Lung (tissue), 12 donors: ENCODE measurements around the gene TMEM135. TPM values are rescaled to one million over a fixed set of nuclear protein-coding genes. Genes with fewer than 3 reads are reported as not detected.
A peak's percentile ranks its signal among the peaks of the same experiment; 100 is the strongest.

Experiments used
- ATAC-seq: fragments of 200-7000 bp; cut with Tn5 transposase; one replicate; pipeline ENCODE4 v1.9.1; 2020; ENCODE audit warnings: moderate number of reproducible peaks; ENCODE audit not compliant: insufficient read depth, low FRiP score
- DNase-seq, 3 donors: peaks; one replicate each; pipeline ENCODE4 v3.0.0-alpha.2; 2013 to 2017
- H3K27ac ChIP-seq, 2 donors: one replicate each; pipeline ENCODE4 v1.5.1; 2013; ENCODE audit warnings: mild to moderate bottlenecking in 2 of 2, moderate library complexity in 2 of 2, control low read depth in 1 of 2, inconsistent platforms in 1 of 2, low read depth in 1 of 2, low read length in 1 of 2
- H3K27me3 ChIP-seq, 3 donors: one replicate each; pipeline ENCODE4 v1.5.1; 2013; ENCODE audit warnings: low read length in 2 of 3; ENCODE audit not compliant: control insufficient read depth in 3 of 3, insufficient read depth in 3 of 3
- H3K36me3 ChIP-seq, 4 donors: one replicate each; pipeline ENCODE4 v1.5.1; 2013; ENCODE audit warnings: low read length in 4 of 4, mild to moderate bottlenecking in 1 of 4, moderate library complexity in 1 of 4; ENCODE audit not compliant: control insufficient read depth in 4 of 4, insufficient read depth in 4 of 4
- H3K4me1 ChIP-seq, 5 donors: one replicate each; pipeline ENCODE4 v1.5.1; 2013; ENCODE audit warnings: low read length in 5 of 5, mild to moderate bottlenecking in 2 of 5, moderate library complexity in 1 of 5; ENCODE audit not compliant: control insufficient read depth in 5 of 5, insufficient read depth in 5 of 5
- H3K4me3 ChIP-seq: one replicate; pipeline ENCODE4 v1.5.1; 2013; ENCODE audit warnings: mild to moderate bottlenecking, control low read depth, moderate library complexity
- H3K9ac ChIP-seq, 2 donors: one replicate each; pipeline ENCODE4 v1.5.1; 2013; ENCODE audit warnings: low read length in 2 of 2, control low read depth in 1 of 2; ENCODE audit not compliant: insufficient read depth in 1 of 2
- H3K9me3 ChIP-seq, 4 donors: one replicate each; pipeline ENCODE4 v1.5.1; 2013; ENCODE audit warnings: low read length in 3 of 4, mild to moderate bottlenecking in 1 of 4, moderate library complexity in 1 of 4; ENCODE audit not compliant: control insufficient read depth in 4 of 4, insufficient read depth in 3 of 4
- CTCF ChIP-seq: IDR thresholded peaks from 2 replicates; pipeline ENCODE4 v1.5.1; 2012; ENCODE audit warnings: mild to moderate bottlenecking; ENCODE audit errors: control extremely low read depth, extremely low read depth
- WGBS, 2 donors: extraction: QIAGEN DNeasy Blood & Tissue Kit; methylation state at CpG; one replicate each; pipeline ENCODE4 v1.1.7; 2013; 5-methylcytosine and 5-hydroxymethylcytosine counted together
- polyA plus RNA-seq, 2 donors: library from polyadenylated mRNA; stranded (reverse); fragments of 200-250 nt; gene quantifications; one replicate each; pipeline ENCODE4 v1.2.1, GENCODE V29; 2013
- total RNA-seq, 2 donors: library from RNA; depleted of rRNA in 1 of 2; stranded (reverse); fragments of >200 nt in 1 of 2; gene quantifications; one replicate each; pipeline ENCODE4 v1.2.1, GENCODE V29; 2014 to 2021
- donor health status: control.
- donor health status: control.
- donor health status: Bipolar disorder and iron deficiency.
- donor health status: healthy.
- donor health status: DM: yes; HTN: yes; CAD: no.

TMEM135 gene
- total and polyA plus RNA-seq, 4 donors: 5.9 to 42.0 (median 11.5) TPM

GRCh38 chr11:87076874-87077429 lies 39.2 kb downstream of the TMEM135 start:
- H3K27me3 ChIP-seq: no peaks in the 10 kb centered on the region
- no peak overlapping the region for H3K4me3 ChIP-seq
- 60 to 79% methylated on average over 3 of the region's 3 CpGs for WGBS, 2 donors
- peaks cover 9 to 24% (median 17%) of the 10 kb centered on the region in 4 donors for H3K36me3 ChIP-seq
- no peak for ATAC-seq
- no peaks in the 10 kb centered on the region for H3K9me3 ChIP-seq
- no peak overlapping the region for H3K9ac ChIP-seq
- no peak overlapping the region for H3K27ac ChIP-seq
- TF ChIP-seq CTCF: no peak
- DNase-seq: no peak
- peaks cover 0 to 6% (median 0%) of the 10 kb centered on the region in 5 donors for H3K4me1 ChIP-seq

GRCh38 chr11:87081358-87081757 lies 43.6 kb downstream of the TMEM135 start:
- TF ChIP-seq CTCF: no peak
- Histone ChIP-seq H3K4me1 (peaks cover 0 to 20% (median 5%) of the 10 kb centered on the region in 5 donors), H3K9ac (no peak overlapping the region), H3K27me3 (no peaks in the 10 kb centered on the region), H3K36me3 (peaks cover 2 to 13% (median 8%) of the 10 kb centered on the region in 4 donors), H3K9me3 (no peaks in the 10 kb centered on the region), H3K27ac (no peak overlapping the region), H3K4me3 (no peak overlapping the region)
- WGBS, 2 donors: 30 to 41% methylated on average over 3 of the region's 3 CpGs
- ATAC-seq (no peak), DNase-seq (no peak)

- Histone ChIP-seq H3K27me3 (no peaks in the 10 kb centered on the region), H3K9me3 (no peaks in the 10 kb centered on the region), H3K36me3 (peaks cover 0 to 6% (median 4%) of the 10 kb centered on the region in 4 donors), H3K9ac (no peak overlapping the region), H3K4me1 (peaks cover 0 to 20% (median 5%) of the 10 kb centered on the region in 5 donors), H3K4me3 (no peak overlapping the region), H3K27ac (no peak overlapping the region)
- ATAC-seq: no peak
- TF ChIP-seq CTCF: no peak
- DNase-seq: no peak
- WGBS, 2 donors: 66 to 71% methylated on average over 3 of the region's 3 CpGs
Observed at GRCh38 chr11:87082590-87082989, 44.9 kb downstream of the TMEM135 start.

GRCh38 chr11:87083029-87083428 lies 45.3 kb downstream of the TMEM135 start:
- peaks cover 0 to 20% (median 5%) of the 10 kb centered on the region in 5 donors for H3K4me1 ChIP-seq
- ATAC-seq (no peak), DNase-seq (peak in 2 of 3 donors; percentile 50 to 59)
- no peak for TF ChIP-seq CTCF
- no peak overlapping the region for H3K9ac ChIP-seq
- H3K4me3 ChIP-seq: no peak overlapping the region
- H3K27me3 ChIP-seq: no peaks in the 10 kb centered on the region
- WGBS, 2 donors: 75 to 85% methylated on average over 2 of the region's 2 CpGs
- H3K27ac ChIP-seq: no peak overlapping the region
- peaks cover 0 to 6% (median 1%) of the 10 kb centered on the region in 4 donors for H3K36me3 ChIP-seq
- no peaks in the 10 kb centered on the region for H3K9me3 ChIP-seq
